Peyer's patch (tissue), 4 donors: ENCODE measurements around the gene GAS7. TPM values are rescaled to one million over a fixed set of nuclear protein-coding genes. Genes with fewer than 3 reads are reported as not detected.

ENCODE experiments used
- DNase-seq, 3 donors: peaks; one replicate each; pipeline ENCODE4 v3.0.0-alpha.2; 2017 to 2019
- H3K27ac ChIP-seq, 4 donors: fragments of 200-600 bp; sonication (generic); one replicate each; pipeline ENCODE4 v1.5.1; 2016 to 2019
- H3K27me3 ChIP-seq, 2 donors: fragments of 200-600 bp; sonication (generic); one replicate each; pipeline ENCODE4 v1.5.1; 2019
- H3K36me3 ChIP-seq, 3 donors: fragments of 200-600 bp; sonication (generic); one replicate each; pipeline ENCODE4 v1.5.1; 2016 to 2019
- H3K4me1 ChIP-seq, 4 donors: fragments of 200-600 bp; sonication (generic); one replicate each; pipeline ENCODE4 v1.5.1; 2016 to 2019
- H3K4me3 ChIP-seq, 4 donors: fragments of 200-600 bp; sonication (generic); 1 replicate in 3 of 4; 2 replicates in 1 of 4; pipeline ENCODE4 v1.5.1; 2016 to 2019; ENCODE audit warnings: mild to moderate bottlenecking in 1 of 4
- H3K9me3 ChIP-seq, 4 donors: fragments of 200-600 bp; sonication (generic); one replicate each; pipeline ENCODE4 v1.5.1; 2016 to 2019; ENCODE audit warnings: mild to moderate bottlenecking in 1 of 4
- CTCF ChIP-seq, 6 experiments: fragments of 450-650 bp in 4 of 6; fragments of 200-600 bp in 2 of 6; sonication (generic) in 1 of 6; IDR thresholded peaks; one replicate each; pipeline ENCODE4 v1.5.1; 2017 to 2019; ENCODE audit warnings: antibody characterized with exemption in 6 of 6, mild to moderate bottlenecking in 3 of 6, moderate library complexity in 1 of 6
- POLR2A ChIP-seq, 2 donors: fragments of 450-650 bp; IDR thresholded peaks; one replicate each; pipeline ENCODE4 v1.5.1; 2017; ENCODE audit warnings: antibody characterized with exemption in 2 of 2, mild to moderate bottlenecking in 2 of 2, moderate library complexity in 2 of 2
- total RNA-seq, 4 donors: library from RNA; depleted of rRNA; stranded (reverse); fragments of >200 nt; gene quantifications; one replicate each; pipeline ENCODE4 v1.1.0, GENCODE V29; 2016

Gene GAS7
- total RNA-seq, 4 donors from 2014 or later = 6.8 to 104 (median 27.6) TPM

GRCh38 chr17:9985646-9986045 is 212.8 kb downstream of the GAS7 start:
- no peaks in the 10 kb centered on the region for H3K9me3 ChIP-seq
- no peak for DNase-seq
- no peak overlapping the region for H3K27ac ChIP-seq
- no peaks in the 10 kb centered on the region for H3K27me3 ChIP-seq
- H3K4me1 ChIP-seq = no peaks in the 10 kb centered on the region
- no peak overlapping the region for H3K4me3 ChIP-seq
- TF ChIP-seq CTCF (IDR thresholded peaks at IDR 0.05) (no peak), POLR2A (IDR thresholded peaks at IDR 0.05) (no peak)
- H3K36me3 ChIP-seq = no peaks in the 10 kb centered on the region

GRCh38 chr17:9984768-9985167 is 213.6 kb downstream of the GAS7 start:
- DNase-seq = no peak
- TF ChIP-seq POLR2A (IDR thresholded peaks at IDR 0.05) (no peak), CTCF (IDR thresholded peaks at IDR 0.05) (no peak)
- no peaks in the 10 kb centered on the region for H3K9me3 ChIP-seq
- H3K27me3 ChIP-seq = no peaks in the 10 kb centered on the region
- H3K4me1 ChIP-seq = no peaks in the 10 kb centered on the region
- H3K4me3 ChIP-seq = no peak overlapping the region
- no peaks in the 10 kb centered on the region for H3K36me3 ChIP-seq
- no peak overlapping the region for H3K27ac ChIP-seq

GRCh38 chr17:9982159-9982558 is 216.2 kb downstream of the GAS7 start:
- Histone ChIP-seq H3K27me3 (no peaks in the 10 kb centered on the region), H3K9me3 (no peaks in the 10 kb centered on the region), H3K4me3 (no peak overlapping the region), H3K4me1 (no peaks in the 10 kb centered on the region), H3K36me3 (no peaks in the 10 kb centered on the region), H3K27ac (no peak overlapping the region)
- no peak for TF ChIP-seq CTCF (IDR thresholded peaks at IDR 0.05)
- no peak for TF ChIP-seq POLR2A (IDR thresholded peaks at IDR 0.05)
- DNase-seq = no peak

DNA sequence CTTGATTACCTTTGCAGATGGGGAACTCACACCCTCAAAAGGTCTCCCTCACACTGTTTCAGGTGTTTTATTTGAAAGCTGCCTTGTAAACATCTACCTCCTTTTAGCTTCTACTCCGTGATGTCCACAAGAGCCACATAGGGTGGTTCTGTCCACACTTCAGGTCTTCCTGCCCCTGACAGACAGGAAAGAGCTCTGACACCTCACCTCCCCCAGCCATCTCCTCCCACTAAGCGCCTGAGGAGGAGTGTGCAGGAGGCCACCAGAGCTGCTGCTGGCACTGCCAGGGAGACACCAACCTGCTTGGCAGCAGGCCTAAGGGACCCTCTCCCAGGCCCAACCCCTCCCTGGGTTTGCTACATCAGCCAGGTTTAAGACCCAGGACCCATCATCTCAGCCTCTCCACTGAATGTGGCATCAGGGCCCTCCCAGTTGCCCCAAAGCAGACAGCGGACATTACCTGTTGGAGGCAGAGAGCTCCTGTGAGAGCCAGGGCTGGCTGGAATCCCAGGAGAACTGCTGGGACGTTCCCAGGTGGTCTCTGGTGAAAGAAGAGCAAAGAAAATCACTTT is 217.0 kb downstream of the GAS7 start:
- Histone ChIP-seq H3K4me3 (no peak overlapping the region), H3K27me3 (no peaks in the 10 kb centered on the region), H3K4me1 (no peaks in the 10 kb centered on the region), H3K27ac (no peak overlapping the region), H3K9me3 (no peaks in the 10 kb centered on the region), H3K36me3 (no peaks in the 10 kb centered on the region)
- TF ChIP-seq CTCF (IDR thresholded peaks at IDR 0.05) (no peak), POLR2A (IDR thresholded peaks at IDR 0.05) (no peak)
- no peak for DNase-seq

GRCh38 chr17:9979463-9979995 is 218.9 kb downstream of the GAS7 start:
- Histone ChIP-seq H3K4me3 (no peak overlapping the region), H3K27ac (no peak overlapping the region), H3K9me3 (no peaks in the 10 kb centered on the region), H3K27me3 (no peaks in the 10 kb centered on the region), H3K4me1 (no peaks in the 10 kb centered on the region), H3K36me3 (no peaks in the 10 kb centered on the region)
- TF ChIP-seq POLR2A (IDR thresholded peaks at IDR 0.05) (no peak), CTCF (IDR thresholded peaks at IDR 0.05) (no peak)
- DNase-seq = no peak

DNA sequence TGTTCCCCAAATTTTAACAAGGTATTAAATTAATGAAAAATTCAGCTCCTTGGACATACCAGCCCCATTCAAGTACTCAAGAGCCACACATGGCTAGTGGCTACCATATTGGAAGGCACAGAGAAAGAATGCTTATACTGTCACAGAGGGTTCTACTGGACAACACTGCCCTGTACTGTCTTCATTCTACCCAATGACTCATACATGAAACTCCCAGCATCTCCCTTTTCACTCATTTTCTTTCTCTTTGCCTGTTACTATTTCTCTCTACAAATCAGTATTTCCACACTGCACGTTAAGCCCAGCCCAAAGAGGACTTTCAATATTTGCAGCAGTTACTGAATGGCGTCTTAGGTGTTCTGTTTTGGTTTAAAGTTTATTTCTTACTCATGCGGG is 221.2 kb downstream of the GAS7 start:
- Histone ChIP-seq H3K4me3 (no peak overlapping the region), H3K27ac (no peak overlapping the region), H3K27me3 (no peaks in the 10 kb centered on the region), H3K36me3 (no peaks in the 10 kb centered on the region), H3K4me1 (peaks cover 0 to under 1% (median 0%) of the 10 kb centered on the region in 4 donors), H3K9me3 (no peaks in the 10 kb centered on the region)
- no peak for DNase-seq
- TF ChIP-seq POLR2A (IDR thresholded peaks at IDR 0.05) = no peak
- TF ChIP-seq CTCF (IDR thresholded peaks at IDR 0.05) = no peak
